Stimulated activated naive CD4-positive, alpha-beta T cell (primary cell): ENCODE data around the gene NTRK3.

Experiments used
- DNase-seq, 6 experiments: peaks; one replicate each; lab custom pipeline; 2025; lab: John Stamatoyannopoulos, UW

Gene NTRK3

DNA sequence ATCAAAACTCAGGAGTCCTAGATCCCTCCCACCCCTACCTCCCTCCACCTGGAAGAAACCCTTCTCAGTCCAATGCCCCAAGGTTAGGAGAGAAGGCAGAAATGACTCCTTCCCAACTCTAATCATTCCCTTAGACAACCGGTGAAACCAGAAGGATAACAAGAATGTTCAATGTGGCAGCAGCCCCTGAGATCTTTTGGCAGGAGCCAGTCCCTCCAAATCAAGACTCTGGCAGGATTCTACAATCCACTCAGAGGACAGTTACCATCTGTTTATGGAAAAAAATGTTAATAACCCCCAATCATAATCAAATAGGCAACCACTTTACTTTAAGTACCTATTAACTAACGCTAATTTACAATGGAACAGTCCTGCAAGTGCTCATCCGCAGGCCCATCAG is 136.5 kb downstream of the NTRK3 start:
- DNase-seq, result no peak

DNA sequence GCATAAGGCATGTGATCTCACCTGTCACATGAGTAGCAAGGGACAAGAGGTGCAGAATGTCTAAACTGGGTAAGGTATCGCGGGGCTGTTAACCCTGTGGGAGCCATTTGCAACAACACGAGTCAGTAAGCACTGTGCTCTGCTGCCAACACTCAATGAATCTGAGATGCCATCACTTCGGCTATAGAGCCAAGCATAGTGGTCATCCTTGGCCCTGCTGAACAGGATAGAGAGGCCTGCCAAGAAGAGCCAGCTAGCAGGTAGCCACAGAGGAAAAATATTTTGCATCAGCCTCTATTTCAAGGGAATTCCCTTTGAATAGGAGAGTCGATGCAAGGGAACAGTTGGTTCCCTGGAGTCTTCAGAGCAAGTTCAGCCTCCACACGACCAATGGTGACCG is 137.8 kb downstream of the NTRK3 start:
- DNase-seq, result no peak

GRCh38 chr15:88118035-88118434 is 138.5 kb downstream of the NTRK3 start:
- DNase-seq, result no peak

- no peak for DNase-seq
Measured at GRCh38 chr15:88115486-88116152, 140.9 kb downstream of the NTRK3 start.

GRCh38 chr15:88113613-88114308 is 142.8 kb downstream of the NTRK3 start:
- no peak for DNase-seq

- DNase-seq, result no peak
Measured at GRCh38 chr15:88108991-88109390, 147.5 kb downstream of the NTRK3 start.

DNA sequence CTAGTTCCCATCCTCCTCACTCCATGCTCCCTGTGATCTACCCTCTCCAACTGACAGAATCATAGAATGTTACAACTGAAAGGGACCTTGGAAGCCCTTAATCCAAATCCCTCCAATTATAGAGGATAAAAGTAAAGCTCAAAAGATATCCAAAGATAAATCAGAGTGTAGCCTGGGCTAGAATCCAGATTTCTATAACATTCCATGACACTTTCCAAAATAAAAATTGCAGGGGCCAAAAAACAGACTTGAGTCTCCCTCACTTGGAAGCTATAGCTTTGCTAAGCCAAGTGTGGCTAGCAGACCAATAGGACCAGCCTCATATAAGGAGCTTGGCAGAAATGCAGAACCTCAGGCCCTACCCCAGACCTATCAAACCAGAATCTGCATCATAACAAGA is 148.1 kb downstream of the NTRK3 start:
- DNase-seq, result no peak

DNA sequence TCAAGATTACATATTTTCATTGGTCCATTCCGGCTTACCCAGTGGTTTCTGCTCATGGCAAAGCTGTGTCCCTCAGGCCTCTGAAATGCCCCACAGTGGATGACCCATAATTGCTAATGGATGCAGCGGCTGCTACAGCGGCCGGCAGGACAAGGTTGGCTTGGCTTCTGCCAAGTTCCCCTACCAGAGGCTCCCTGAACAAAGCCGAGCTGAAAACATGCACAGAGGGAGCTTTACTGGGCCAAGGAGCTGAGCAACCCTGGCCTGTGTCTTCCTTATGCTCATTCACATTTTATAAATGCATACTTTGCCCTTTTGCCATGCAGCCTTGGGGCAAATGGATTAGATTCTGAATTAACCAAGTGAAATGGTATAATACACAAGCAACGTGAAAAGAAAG is 150.5 kb downstream of the NTRK3 start:
- no peak for DNase-seq

GRCh38 chr15:88104357-88104756 is 152.2 kb downstream of the NTRK3 start:
- DNase-seq, result no peak

- no peak for DNase-seq
Measured at GRCh38 chr15:88100181-88100580, 156.4 kb downstream of the NTRK3 start.

- no peak for DNase-seq
Measured at GRCh38 chr15:88098361-88098760, 158.2 kb downstream of the NTRK3 start.

- no peak for DNase-seq
Measured at GRCh38 chr15:88091444-88092016, 165.0 kb downstream of the NTRK3 start.

GRCh38 chr15:88090481-88091011 is 166.0 kb downstream of the NTRK3 start:
- no peak for DNase-seq

- no peak for DNase-seq
Measured at GRCh38 chr15:88089731-88090130, 166.8 kb downstream of the NTRK3 start.

DNA sequence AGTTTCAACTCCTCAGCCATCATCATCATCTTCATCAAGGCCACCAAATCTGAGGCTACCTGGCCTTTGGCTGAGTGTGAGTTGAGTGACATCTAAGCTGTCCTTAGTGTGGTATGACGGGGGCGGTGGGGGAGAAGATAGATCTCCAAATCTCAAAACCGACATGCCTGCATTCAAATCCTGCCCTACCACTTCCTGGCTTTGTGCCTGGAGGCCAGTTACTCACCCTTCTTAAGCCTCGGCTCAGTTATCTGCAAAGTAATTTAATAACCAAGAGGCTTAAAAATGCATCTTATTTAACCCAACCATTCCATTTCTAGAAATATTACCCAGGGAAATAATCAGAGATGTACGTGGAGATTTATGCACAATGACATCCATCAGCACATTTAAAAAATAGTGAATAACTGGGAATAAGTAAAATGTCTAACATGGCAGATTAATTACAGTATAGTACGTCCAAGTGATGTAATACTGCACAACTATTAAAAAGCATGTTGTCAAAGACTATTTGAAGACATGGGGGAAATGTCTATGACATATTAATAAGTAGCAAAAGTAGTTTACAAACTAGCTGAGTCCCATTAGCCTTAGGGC is 167.4 kb downstream of the NTRK3 start:
- no peak for DNase-seq

DNA sequence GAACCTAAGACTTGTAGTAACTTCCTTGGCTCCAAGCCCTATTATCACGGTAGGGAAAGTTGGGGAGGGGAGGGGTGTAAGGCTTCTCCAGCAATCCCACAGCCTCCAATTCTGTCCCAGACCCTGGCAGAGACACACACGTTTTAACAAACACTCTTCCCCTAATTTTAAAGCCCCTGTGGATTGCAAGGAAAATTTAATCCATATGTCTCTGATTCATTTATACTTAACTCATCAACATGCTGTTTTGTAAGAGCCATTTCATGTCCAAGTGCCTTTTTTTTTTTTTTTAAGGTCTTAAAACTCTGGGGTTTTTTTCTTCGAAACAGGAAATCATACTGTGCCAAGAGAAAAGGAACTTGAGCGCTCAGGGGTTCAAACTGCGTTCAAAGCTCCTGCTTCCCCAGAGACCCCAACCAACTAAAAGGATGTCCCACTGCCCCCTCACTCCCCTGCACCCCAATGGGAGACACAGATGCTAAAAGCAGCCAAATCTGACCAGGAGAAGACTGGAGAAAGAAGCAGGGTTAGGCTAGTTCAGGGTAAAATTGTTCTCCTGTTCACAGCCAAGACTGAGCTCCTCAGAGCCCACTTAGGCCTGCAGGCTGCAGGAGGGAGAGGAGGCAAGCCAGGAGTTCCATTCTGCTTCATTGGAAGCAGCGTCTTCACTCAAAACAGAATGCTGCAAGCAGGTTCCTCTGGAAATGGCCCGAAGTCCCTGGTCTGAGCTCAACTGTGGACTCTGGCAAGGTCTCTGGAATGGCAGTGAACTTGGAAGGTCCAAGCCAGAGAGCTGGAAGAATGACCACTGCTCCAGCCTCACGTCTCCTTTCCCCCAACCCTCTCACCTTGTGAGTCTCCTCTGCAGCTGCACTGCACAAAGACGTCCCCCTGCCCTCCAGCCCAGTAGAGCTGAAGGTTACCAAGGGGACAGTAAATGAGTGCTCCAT is 172.5 kb downstream of the NTRK3 start:
- DNase-seq, result no peak

- DNase-seq, result no peak
Measured at GRCh38 chr15:88080616-88081015, 175.9 kb downstream of the NTRK3 start.

GRCh38 chr15:88077296-88078020 is 179.1 kb downstream of the NTRK3 start:
- no peak for DNase-seq

DNA sequence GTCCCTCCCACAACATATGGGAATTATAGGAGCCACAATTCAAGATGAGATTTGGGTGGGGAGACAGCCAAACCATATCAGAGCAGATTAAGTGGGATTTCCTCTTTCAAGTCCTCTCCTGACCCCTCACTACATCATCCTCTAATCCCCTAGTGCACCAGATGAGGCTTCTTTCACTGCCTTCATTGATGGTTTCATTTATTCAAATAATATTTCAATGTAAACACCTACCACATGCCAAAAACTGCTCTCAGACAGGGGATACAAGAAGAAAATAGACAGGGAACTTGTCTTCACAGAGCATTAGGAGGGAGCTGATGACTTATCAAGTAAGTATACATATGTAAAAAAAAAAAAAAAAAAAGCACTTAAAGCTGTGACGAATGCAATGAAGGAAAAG is 180.2 kb downstream of the NTRK3 start:
- no peak for DNase-seq

- DNase-seq, result no peak
Measured at GRCh38 chr15:88075102-88075501, 181.4 kb downstream of the NTRK3 start.

GRCh38 chr15:88074386-88074785 is 182.2 kb downstream of the NTRK3 start:
- no peak for DNase-seq
